Measurements from ENCODE around the gene DLG5.

GRCh38 chr10:77907462-77907861 lies 19.1 kb downstream of the DLG5 start:
- no peak for TF ChIP-seq CTCF (IDR thresholded peaks at IDR 0.05 in 4 of 5, conservative IDR thresholded peaks at IDR 0.05 in 1 of 5)
- no peak for TF ChIP-seq POLR2A (IDR thresholded peaks at IDR 0.05)

Measured in gastrocnemius medialis (tissue), 4 donors.